ENCODE results near the gene PHF2.

The PHF2 gene

GRCh38 chr9:93713716-93714115, 137.3 kb downstream of the PHF2 start:
- DNase-seq, result no peak

DNA sequence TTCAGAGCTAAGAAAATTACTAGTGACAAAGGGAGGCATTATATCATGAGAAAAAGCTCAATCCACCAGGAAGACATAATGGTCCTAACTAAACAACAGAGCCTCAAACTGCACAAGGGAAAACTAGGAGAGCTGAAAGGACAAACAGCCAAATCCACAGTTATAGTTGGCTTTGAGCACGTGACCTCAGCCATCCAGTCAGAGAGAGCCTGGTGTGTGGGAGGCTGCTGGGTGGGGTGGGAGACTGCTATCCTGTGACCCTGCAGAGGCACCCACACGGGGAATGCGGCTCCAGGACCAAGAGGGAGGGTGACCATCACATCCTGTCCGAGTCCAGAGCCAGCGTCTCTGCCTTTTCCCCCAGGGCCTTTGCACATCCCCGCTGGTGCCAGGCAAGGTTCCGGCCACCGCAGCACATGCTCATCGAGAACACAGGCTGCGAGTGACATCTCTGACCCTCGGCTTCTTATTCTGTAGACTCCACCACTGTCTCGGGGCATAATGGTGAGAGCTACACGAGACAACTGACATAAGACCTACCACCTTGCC, 145.1 kb downstream of the PHF2 start:
- no peak for DNase-seq

- DNase-seq, result no peak
Measured at GRCh38 chr9:93724852-93725251, 148.5 kb downstream of the PHF2 start.

DNA sequence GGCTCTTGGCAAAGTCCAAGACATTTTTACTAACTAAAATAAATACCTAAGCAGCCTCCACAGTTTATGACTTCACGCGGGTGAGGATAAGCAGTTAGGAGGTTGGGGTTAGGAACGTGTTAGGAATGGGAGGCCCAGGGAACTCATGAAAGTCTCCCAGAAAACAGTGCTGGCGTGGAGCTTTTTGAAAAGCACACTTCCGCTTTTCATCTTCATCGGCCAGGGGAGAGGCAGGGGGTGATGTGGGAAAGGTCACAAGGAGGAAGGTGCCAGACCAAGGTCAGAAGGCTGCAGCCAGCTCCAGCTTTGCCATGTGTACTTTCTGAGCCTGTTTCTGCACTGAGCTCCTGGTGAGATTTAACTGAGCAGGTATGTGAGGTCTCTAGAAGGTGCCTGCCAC, 149.0 kb downstream of the PHF2 start:
- no peak for DNase-seq

DNA sequence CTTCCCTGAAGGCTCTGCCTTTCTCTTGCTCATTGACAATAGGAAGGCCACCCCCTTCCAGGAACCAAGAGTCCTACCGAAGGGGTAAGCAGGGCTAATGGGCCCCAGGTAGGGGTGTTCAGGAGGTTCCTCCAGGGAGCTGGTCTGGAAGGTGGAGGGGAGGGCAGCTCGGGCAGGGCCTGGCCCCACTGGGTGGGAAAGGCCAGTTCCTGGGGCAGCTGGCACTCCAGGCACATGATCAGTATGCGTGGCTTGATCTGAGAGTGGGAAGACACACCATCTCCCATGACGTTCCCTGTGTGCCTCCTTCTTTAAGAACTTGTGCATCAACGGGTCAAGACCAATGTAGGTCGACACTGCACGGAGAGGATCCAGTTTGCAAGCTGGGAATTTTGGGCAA, 149.8 kb downstream of the PHF2 start:
- DNase-seq, result no peak
